GM18858 (cell line): ENCODE measurements around the gene GPS2.

Source experiments
- ATAC-seq: cut with Tn5 transposase; IDR thresholded peaks from one replicate; pipeline ENCODE4 v1.9.1; 2021; ENCODE audit not compliant: unreplicated experiment

The GPS2 gene

GRCh38 chr17:7293816-7294613 is 21.1 kb downstream of the GPS2 start:
- ATAC-seq: no peak

GRCh38 chr17:7293159-7293558 is 22.0 kb downstream of the GPS2 start:
- ATAC-seq: no peak

- no peak for ATAC-seq
Observed at GRCh38 chr17:7292729-7293128, 22.4 kb downstream of the GPS2 start.

- no peak for ATAC-seq
Observed at GRCh38 chr17:7292194-7292593, 23.0 kb downstream of the GPS2 start.

GRCh38 chr17:7290685-7291084 is 24.5 kb downstream of the GPS2 start:
- ATAC-seq: no peak

GRCh38 chr17:7290166-7290565 is 25.0 kb downstream of the GPS2 start:
- ATAC-seq: no peak

GRCh38 chr17:7289256-7290032 is 25.7 kb downstream of the GPS2 start:
- ATAC-seq: no peak

- ATAC-seq: no peak
Observed at GRCh38 chr17:7285679-7286078, 29.5 kb downstream of the GPS2 start.

- ATAC-seq: no peak
Observed at GRCh38 chr17:7284911-7285310, 30.2 kb downstream of the GPS2 start.

- no peak for ATAC-seq
Observed at GRCh38 chr17:7283471-7284216, 31.5 kb downstream of the GPS2 start.

GRCh38 chr17:7282752-7283321 is 32.3 kb downstream of the GPS2 start:
- ATAC-seq: no peak

- ATAC-seq: no peak
Observed at GRCh38 chr17:7281953-7282751, 33.0 kb downstream of the GPS2 start.

- no peak for ATAC-seq
Observed at GRCh38 chr17:7281074-7281952, 33.8 kb downstream of the GPS2 start, which contains the start of gene SLC2A4. Gene SLC2A4, plus strand, starts transcription at chr17:7281718. Its CDS starts 217 bp downstream, at chr17:7281935.

GRCh38 chr17:7280519-7281073 is 34.6 kb downstream of the GPS2 start:
- ATAC-seq: no peak

GRCh38 chr17:7279448-7279847 is 35.7 kb downstream of the GPS2 start:
- no peak for ATAC-seq

- ATAC-seq: no peak
Observed at GRCh38 chr17:7266784-7267183, 48.4 kb downstream of the GPS2 start.

GRCh38 chr17:7263801-7264078 is 51.4 kb downstream of the GPS2 start:
- ATAC-seq: no peak

GRCh38 chr17:7262935-7263800 is 52.0 kb downstream of the GPS2 start:
- no peak for ATAC-seq
